Mesodermal cell (in vitro differentiated cells): ENCODE data around the gene TNS3.
"Not testable (repeated sequence)": the region's sequence is repeated elsewhere in the genome, so short reads cannot be mapped to it uniquely, and the experiment has no call there.

Source experiments
- H3K27ac ChIP-seq: 2 replicates; pipeline ENCODE4 v1.7.0; 2013; ENCODE audit warnings: mild to moderate bottlenecking, low read depth, low read length, moderate library complexity; ENCODE audit not compliant: severe bottlenecking
- H3K36me3 ChIP-seq: 2 replicates; pipeline ENCODE4 v1.7.1; 2013; ENCODE audit warnings: mild to moderate bottlenecking, low read length, moderate library complexity; ENCODE audit not compliant: control insufficient read depth, insufficient read depth
- H3K4me1 ChIP-seq: one replicate; pipeline ENCODE4 v1.7.1; 2013; ENCODE audit warnings: mild to moderate bottlenecking, low read length; ENCODE audit not compliant: insufficient read depth, control insufficient read depth, poor library complexity, severe bottlenecking
- H3K4me3 ChIP-seq: 2 replicates; pipeline ENCODE4 v1.7.0; 2013; ENCODE audit warnings: low read length, control low read depth, mild to moderate bottlenecking; ENCODE audit not compliant: insufficient read depth, poor library complexity, severe bottlenecking; ENCODE audit errors: extremely low read depth
- H3K9me3 ChIP-seq: 2 replicates; pipeline ENCODE4 v1.7.1; 2013; ENCODE audit warnings: mild to moderate bottlenecking, low read length, moderate library complexity; ENCODE audit not compliant: control insufficient read depth
- WGBS, 2 experiments: methylation state at CpG; one replicate each; pipeline ENCODE4 v1.1.5; 2013; ENCODE audit warnings: missing lambda C conversion rate in 2 of 2; ENCODE audit not compliant: insufficient coverage in 2 of 2; 5-methylcytosine and 5-hydroxymethylcytosine counted together

The TNS3 gene

GRCh38 chr7:47588704-47589225, 6.9 kb upstream of the TNS3 start:
- no peak overlapping the region for H3K27ac ChIP-seq
- no peaks in the 10 kb centered on the region for H3K9me3 ChIP-seq
- 84 to 96% methylated on average over 3 to 8 of the region's 8 CpGs for WGBS, 2 experiments

GRCh38 chr7:47587976-47588375, 6.1 kb upstream of the TNS3 start:
- H3K9me3 ChIP-seq, result no peaks in the 10 kb centered on the region
- WGBS, 2 experiments, result 89 to 91% methylated on average over 5 to 7 of the region's 9 CpGs
- H3K36me3 ChIP-seq, result no peaks in the 10 kb centered on the region
- no peak overlapping the region for H3K27ac ChIP-seq
- no peak overlapping the region for H3K4me3 ChIP-seq
- H3K4me1 ChIP-seq, result peaks cover 18% of the 10 kb centered on the region

More at GRCh38 chr7:47588704-47589225, 6.9 kb upstream of the TNS3 start:
- H3K4me1 ChIP-seq, result peaks cover 23% of the 10 kb centered on the region
- no peak overlapping the region for H3K4me3 ChIP-seq
- no peaks in the 10 kb centered on the region for H3K36me3 ChIP-seq

DNA sequence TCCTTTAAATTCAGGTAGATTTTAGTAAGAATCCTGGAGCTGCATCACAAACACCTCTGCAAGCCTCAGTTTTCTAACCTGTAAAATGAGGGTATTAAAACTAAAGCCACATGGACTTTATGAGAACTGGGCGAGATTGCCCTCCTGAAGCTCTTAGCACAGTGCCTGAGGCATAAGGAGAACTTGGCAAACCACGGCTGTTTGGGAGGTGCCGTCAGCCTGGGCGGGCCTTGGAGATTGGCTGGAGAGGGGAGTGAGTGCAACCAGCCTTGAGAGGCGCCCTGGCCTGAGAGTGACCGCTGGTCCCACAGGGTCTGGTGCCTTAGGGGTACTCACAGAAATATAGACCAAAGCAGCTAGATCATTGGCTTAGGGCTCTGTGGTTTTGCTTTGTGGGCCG, 5.4 kb upstream of the TNS3 start:
- Histone ChIP-seq H3K36me3 (no peaks in the 10 kb centered on the region), H3K4me3 (no peak overlapping the region), H3K27ac (no peak overlapping the region), H3K4me1 (peaks cover 13% of the 10 kb centered on the region), H3K9me3 (no peaks in the 10 kb centered on the region)
- 86 to 92% methylated on average over 7 of the region's 7 CpGs for WGBS, 2 experiments

GRCh38 chr7:47586925-47587324, 5.0 kb upstream of the TNS3 start:
- no peak overlapping the region for H3K4me3 ChIP-seq
- no peaks in the 10 kb centered on the region for H3K9me3 ChIP-seq
- H3K4me1 ChIP-seq, result peaks cover 9% of the 10 kb centered on the region
- no peak overlapping the region for H3K27ac ChIP-seq
- H3K36me3 ChIP-seq, result no peaks in the 10 kb centered on the region
- WGBS, 2 experiments, result 77 to 87% methylated on average over 3 of the region's 3 CpGs

GRCh38 chr7:47586161-47586670, 4.3 kb upstream of the TNS3 start:
- H3K27ac ChIP-seq, H3K36me3 ChIP-seq, H3K4me3 ChIP-seq, H3K9me3 ChIP-seq, H3K4me1 ChIP-seq: not testable (repeated sequence)
- 93 to 95% methylated on average over 5 to 6 of the region's 7 CpGs for WGBS, 2 experiments

DNA sequence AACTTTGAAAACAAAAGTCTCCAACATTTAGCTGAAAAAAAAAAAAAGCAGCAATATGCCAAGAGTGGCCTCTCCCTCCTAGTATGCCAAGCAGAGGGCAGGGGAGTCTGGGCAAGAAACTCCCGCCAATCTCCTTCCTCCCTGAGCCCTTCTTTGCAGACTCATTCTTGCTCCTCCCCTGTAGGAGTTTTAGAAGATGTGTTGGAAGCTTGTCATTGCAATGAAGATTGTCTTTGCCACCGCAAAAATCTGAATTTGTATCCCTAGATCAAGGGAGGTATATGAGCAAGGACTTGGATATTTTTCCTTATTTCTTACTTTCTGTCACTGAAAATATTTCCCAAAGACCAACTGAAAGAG, 2.6 kb upstream of the TNS3 start:
- Histone ChIP-seq H3K36me3 (no peaks in the 10 kb centered on the region), H3K9me3 (no peaks in the 10 kb centered on the region), H3K27ac (no peak overlapping the region), H3K4me1 (no peaks in the 10 kb centered on the region), H3K4me3 (no peak overlapping the region)
- WGBS, 2 experiments, result no CpG with 5 or more reads among the region's 2 CpGs

DNA sequence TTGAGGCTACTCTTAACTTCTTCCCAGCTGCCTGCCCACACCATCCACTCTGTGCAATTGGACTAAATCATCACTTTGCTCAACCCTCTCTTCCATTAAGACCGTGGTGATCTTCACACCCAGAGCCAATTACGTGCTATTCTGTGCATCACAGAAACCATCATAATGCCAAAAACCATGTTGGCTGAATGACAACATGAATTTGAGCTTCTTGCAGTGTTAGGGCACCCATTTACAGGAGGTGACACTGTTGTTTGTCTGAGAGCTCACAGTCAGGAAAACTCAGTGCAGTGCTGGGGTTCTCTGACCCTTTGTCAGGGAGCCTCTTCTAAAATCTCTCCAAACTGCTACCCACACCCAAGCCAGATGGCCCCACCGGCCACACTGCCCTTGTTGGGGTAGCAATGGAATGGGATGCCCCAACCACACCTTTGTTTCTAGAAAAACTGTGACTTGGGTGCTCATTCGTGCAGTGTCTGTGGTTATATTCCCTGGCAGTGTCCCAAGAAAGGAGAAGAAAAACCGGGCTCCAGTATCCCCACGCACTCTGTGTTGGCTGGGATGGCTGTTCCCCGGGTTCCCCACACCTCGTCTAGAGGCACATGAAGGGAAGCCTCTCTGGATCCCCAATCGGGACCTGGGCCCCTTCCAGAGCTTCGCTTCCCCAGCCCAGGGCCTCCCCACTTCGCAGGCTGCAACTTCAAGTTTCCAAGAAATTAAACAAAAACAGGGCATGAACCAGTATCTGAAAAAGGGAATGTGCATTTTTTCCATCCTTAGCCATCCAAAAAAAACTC, 2.0 kb upstream of the TNS3 start:
- Histone ChIP-seq H3K4me3 (no peak overlapping the region), H3K36me3 (no peaks in the 10 kb centered on the region), H3K9me3 (no peaks in the 10 kb centered on the region), H3K4me1 (no peaks in the 10 kb centered on the region), H3K27ac (no peak overlapping the region)
- 90 to 95% methylated on average over 10 to 11 of the region's 11 CpGs for WGBS, 2 experiments

DNA sequence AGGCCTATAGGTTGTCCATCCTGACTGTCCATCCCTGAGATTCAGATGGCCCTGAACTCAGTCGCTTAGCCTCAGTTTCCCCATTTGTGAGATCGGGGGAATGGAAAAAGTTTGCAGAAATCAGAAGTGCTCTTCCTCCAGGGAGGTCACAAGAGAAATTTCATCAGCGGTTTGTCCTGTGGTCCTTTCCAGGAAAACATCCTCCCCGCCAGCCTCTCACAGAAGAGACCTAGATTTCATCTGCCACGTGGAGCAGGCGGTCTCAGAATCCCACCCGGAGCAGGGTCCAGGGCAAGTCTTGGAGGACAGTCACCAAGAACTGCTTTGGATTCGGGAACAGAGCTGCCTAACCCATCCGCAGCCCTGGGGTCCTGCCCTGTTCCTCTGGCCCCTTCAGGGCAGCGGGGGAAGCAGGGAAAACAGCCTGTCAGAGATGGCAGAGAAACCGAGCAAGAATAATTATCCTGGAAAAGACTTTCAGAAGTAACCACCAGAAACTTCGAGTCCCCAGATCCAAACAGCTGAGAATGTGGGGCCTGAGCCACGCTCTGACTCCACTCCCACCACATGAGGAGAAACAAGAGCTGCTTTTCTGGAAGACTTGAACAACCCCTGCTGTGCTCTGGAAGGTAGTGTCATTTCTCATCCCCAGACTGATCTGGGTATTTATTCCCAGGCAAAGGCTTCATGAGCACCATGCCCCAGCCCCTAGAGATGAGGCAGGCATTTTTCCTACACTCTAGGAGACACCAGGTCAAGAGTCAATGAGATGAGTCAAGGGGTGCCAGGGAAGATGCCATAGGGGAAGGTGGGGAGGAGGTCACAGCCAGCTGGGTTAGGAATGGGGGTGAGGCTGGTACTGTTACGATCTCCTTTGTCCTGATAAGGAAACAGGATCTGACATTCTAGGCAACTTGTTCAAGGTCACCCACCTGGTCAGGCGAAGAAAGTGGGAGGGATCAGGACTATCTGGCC, 1.1 kb upstream of the TNS3 start:
- 88 to 90% methylated on average over 11 to 14 of the region's 15 CpGs for WGBS, 2 experiments

DNA sequence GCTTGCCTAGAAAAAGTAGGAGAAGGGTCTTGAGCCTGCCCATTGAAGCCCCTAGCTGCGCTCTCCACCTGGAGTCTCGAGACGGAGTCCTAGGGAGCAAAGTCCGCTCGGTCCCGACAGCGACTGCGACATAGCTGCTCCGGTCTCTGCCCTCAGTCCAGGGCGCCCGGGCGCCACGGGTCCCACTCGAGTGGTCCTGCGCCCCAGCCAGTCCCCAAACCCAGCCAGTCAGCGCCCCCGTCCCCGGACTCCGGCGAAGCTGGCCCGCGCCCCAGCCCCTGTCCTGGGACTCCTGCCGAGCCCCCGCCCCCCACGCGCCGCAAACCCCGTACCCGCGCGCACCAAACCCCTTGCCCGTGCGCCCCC, 490 bp downstream of the TNS3 start:
- WGBS, 2 experiments, result 0% methylated on average over 11 to 28 of the region's 33 CpGs
- Histone ChIP-seq H3K4me3 (peak overlapping the region; percentile 84), H3K36me3 (peaks cover 7% of the 10 kb centered on the region), H3K4me1 (no peaks in the 10 kb centered on the region), H3K27ac (no peak overlapping the region), H3K9me3 (no peaks in the 10 kb centered on the region)

More for the DNA sequence above, 1.1 kb upstream of the TNS3 start:
- Histone ChIP-seq H3K4me1 (no peaks in the 10 kb centered on the region), H3K9me3 (no peaks in the 10 kb centered on the region), H3K27ac (no peak overlapping the region), H3K36me3 (no peaks in the 10 kb centered on the region), H3K4me3 (no peak overlapping the region)

DNA sequence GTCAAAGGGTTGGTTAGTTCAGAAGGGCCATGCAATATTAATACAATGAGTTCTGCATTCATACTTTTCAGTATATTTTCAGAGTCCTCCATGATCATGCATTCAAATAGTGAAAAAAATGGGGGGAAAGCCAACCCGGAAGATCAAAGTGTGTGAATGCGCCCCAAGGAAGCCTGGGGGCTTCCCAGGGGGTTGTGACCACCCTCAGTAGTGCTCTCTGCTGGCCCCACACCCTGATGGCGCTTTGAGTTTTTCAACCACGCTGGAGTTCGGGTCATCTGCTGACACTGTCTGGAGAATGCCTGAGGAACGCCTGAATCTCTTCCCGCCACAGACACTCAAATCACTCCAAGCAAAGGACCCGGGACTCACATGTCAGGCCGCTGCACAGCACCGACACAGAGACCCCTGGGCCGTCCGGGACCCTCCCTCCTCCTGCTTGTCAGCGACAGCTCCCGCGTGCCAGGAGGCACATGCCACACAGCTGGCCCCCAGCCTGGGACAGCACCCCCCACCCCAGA, 1.0 kb downstream of the TNS3 start:
- no peaks in the 10 kb centered on the region for H3K4me1 ChIP-seq
- peak overlapping the region; percentile 84 for H3K4me3 ChIP-seq
- no peaks in the 10 kb centered on the region for H3K9me3 ChIP-seq
- WGBS, 2 experiments, result 6% methylated on average over 7 to 15 of the region's 15 CpGs
- peaks cover 12% of the 10 kb centered on the region for H3K36me3 ChIP-seq
- no peak overlapping the region for H3K27ac ChIP-seq
